Heart left ventricle (tissue), 13 donors: ENCODE measurements around the gene CHCHD4.
"Not testable (repeated sequence)": the region's sequence is repeated elsewhere in the genome, so short reads cannot be mapped to it uniquely, and the experiment has no call there.

ENCODE experiments used
- POLR2A ChIP-seq, 2 donors: fragments of 450-650 bp; IDR thresholded peaks; one replicate each; pipeline ENCODE4 v1.6.1; 2017; ENCODE audit warnings: antibody characterized with exemption in 2 of 2, mild to moderate bottlenecking in 2 of 2, moderate library complexity in 2 of 2
- TF ChIP-seq, protein P1 (sequence below), 12 donors: fragments of 200-600 bp; sonication (generic) in 4 of 12; IDR thresholded peaks; one replicate each; pipeline versions ENCODE4 v1.5.0 to v1.8.0; 2018 to 2022; ENCODE audit warnings: antibody characterized with exemption in 12 of 12, mild to moderate bottlenecking in 5 of 12
- donor health status: ischemic (EF 13 %, LVEDD 7.1; RV severe dilation, severe dysfunction).
- donor health status: DM: no; HTN: yes; CAD: no.
- donor health status: DM: no; HTN: no; CAD: no.
- donor health status: ischemic (EF 25% LVEDD 6.9; RV normal size, moderate dysfunction).
- donor health status: ischemic (EF 25% LVEDD 5.7; RV mildly dilated, moderate dysfunction).
- donor health status: ischemic (EF 35%, LVEDD 5.7; RV mildly dilated, moderate dysfunction).
- donor health status: nonischemic (EF 11% LVEDD 7.7; RV severe dilation, severe dysfunction).
- donor health status: DM: yes; HTN: yes; CAD: no.
- donor health status: PGD.
- donor health status: ischemic (EF 29% LVEDD 5.4; RV normal size, mild dysfunction).
- donor health status: nonischemic (EF 23%, LVEDD 6.1; RV moderate dilation, normal function).

DNA sequence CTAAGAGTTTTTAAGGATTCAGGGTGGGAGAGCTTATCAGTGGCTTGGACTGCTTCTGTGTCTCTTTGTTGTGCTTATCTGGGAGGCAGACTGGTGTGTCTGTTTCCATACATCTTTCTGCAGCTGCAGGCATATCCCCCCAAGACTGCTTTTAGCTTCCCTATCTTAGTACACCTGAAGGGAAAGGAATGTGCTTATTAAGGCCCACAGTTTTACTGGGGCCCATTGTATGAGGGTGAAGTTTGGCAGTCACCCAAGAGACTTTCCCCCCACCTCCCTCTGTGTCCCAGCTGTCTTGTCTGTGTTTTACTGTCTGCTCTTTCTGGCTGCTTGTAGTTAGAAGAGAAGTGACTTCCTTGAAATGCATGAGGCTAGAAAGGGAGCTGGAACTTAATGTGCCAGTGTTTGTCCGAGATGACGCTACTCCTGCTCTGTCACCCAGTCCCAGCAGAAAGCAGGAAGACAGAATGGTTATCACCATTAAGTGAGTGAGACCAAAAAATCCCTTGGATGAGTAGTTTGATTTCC is 3.7 kb downstream of the CHCHD4 start:
- TF ChIP-seq, protein P1, sequence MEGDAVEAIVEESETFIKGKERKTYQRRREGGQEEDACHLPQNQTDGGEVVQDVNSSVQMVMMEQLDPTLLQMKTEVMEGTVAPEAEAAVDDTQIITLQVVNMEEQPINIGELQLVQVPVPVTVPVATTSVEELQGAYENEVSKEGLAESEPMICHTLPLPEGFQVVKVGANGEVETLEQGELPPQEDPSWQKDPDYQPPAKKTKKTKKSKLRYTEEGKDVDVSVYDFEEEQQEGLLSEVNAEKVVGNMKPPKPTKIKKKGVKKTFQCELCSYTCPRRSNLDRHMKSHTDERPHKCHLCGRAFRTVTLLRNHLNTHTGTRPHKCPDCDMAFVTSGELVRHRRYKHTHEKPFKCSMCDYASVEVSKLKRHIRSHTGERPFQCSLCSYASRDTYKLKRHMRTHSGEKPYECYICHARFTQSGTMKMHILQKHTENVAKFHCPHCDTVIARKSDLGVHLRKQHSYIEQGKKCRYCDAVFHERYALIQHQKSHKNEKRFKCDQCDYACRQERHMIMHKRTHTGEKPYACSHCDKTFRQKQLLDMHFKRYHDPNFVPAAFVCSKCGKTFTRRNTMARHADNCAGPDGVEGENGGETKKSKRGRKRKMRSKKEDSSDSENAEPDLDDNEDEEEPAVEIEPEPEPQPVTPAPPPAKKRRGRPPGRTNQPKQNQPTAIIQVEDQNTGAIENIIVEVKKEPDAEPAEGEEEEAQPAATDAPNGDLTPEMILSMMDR (IDR thresholded peaks at IDR 0.05): not testable (repeated sequence)
- TF ChIP-seq POLR2A (IDR thresholded peaks at IDR 0.05): not testable (repeated sequence)
